Activated T-cell treated with anti-CD3 and anti-CD28 coated beads for 1 hour (primary cell): ENCODE data around the gene ARID3A.
"Not testable (repeated sequence)": the region's sequence is repeated elsewhere in the genome, so short reads cannot be mapped to it uniquely, and the experiment has no call there.

Source experiments
- DNase-seq: peaks from one replicate; pipeline ENCODE4 v3.0.0-alpha.2; 2020; ENCODE audit warnings: low read depth

Gene ARID3A

GRCh38 chr19:948842-949496 lies 23.1 kb downstream of the ARID3A start:
- no peak for DNase-seq

- DNase-seq, result no peak
These were observed 24.7 kb downstream of the ARID3A start for GRCh38 chr19:950352-951066.

- no peak for DNase-seq
These were observed 26.3 kb downstream of the ARID3A start for GRCh38 chr19:952049-952679.

GRCh38 chr19:952680-953444 lies 27.0 kb downstream of the ARID3A start:
- no peak for DNase-seq

- no peak for DNase-seq
These were observed 27.8 kb downstream of the ARID3A start for GRCh38 chr19:953445-954271.

- no peak for DNase-seq
These were observed 28.4 kb downstream of the ARID3A start for GRCh38 chr19:954272-954671.

GRCh38 chr19:954672-955494 lies 29.0 kb downstream of the ARID3A start:
- DNase-seq, result no peak

- no peak for DNase-seq
These were observed 30.2 kb downstream of the ARID3A start for GRCh38 chr19:955803-956765.

GRCh38 chr19:956766-957440 lies 31.1 kb downstream of the ARID3A start:
- DNase-seq, result no peak

GRCh38 chr19:957578-957977 lies 31.7 kb downstream of the ARID3A start:
- DNase-seq, result not testable (repeated sequence)

- DNase-seq, result no peak
These were observed 33.4 kb downstream of the ARID3A start for GRCh38 chr19:958967-959855.

GRCh38 chr19:960020-960419 lies 34.2 kb downstream of the ARID3A start:
- DNase-seq, result no peak

- no peak for DNase-seq
These were observed 34.7 kb downstream of the ARID3A start for GRCh38 chr19:960601-960938.

GRCh38 chr19:961866-962620 lies 36.2 kb downstream of the ARID3A start:
- DNase-seq, result no peak

- no peak for DNase-seq
These were observed 37.0 kb downstream of the ARID3A start for GRCh38 chr19:962683-963400.

GRCh38 chr19:963486-963951 lies 37.7 kb downstream of the ARID3A start:
- DNase-seq, result no peak

- DNase-seq, result no peak
These were observed 38.3 kb downstream of the ARID3A start for GRCh38 chr19:964116-964520.
